DND-41 (cell line): Measurements from ENCODE around the gene ENO3.
A peak's percentile ranks its signal among the peaks of the same experiment; 100 is the strongest.

Source experiments
- ATAC-seq: fragments of 200-7000 bp; cut with Tn5 transposase; 3 replicates; pipeline ENCODE4 v1.9.1; 2021; ENCODE audit warnings: low read depth; ENCODE audit not compliant: insufficient read depth
- DNase-seq: peaks from one replicate; pipeline ENCODE4 v3.0.0-alpha.2; 2020
- H2AFZ ChIP-seq: 2 replicates; pipeline ENCODE4 v1.6.0; 2012; ENCODE audit warnings: low read depth, low read length
- H3K27ac ChIP-seq: 2 replicates; pipeline ENCODE4 v1.5.1; 2012; ENCODE audit warnings: low read length, inconsistent platforms
- H3K27me3 ChIP-seq: fragments of 200-600 bp; sonication (generic); 2 replicates; pipeline ENCODE4 v1.6.0; 2012; ENCODE audit warnings: low read length, mild to moderate bottlenecking, inconsistent platforms; ENCODE audit not compliant: insufficient read depth, poor library complexity
- H3K36me3 ChIP-seq: 2 replicates; pipeline ENCODE4 v1.5.1; 2012; ENCODE audit warnings: low read length, inconsistent platforms; ENCODE audit not compliant: insufficient read depth
- H3K4me1 ChIP-seq: 2 replicates; pipeline ENCODE4 v1.5.1; 2012; ENCODE audit warnings: mild to moderate bottlenecking, low read length; ENCODE audit not compliant: insufficient read depth
- H3K4me2 ChIP-seq: 2 replicates; pipeline ENCODE4 v1.6.0; 2012; ENCODE audit warnings: mild to moderate bottlenecking, moderate library complexity, low read length, inconsistent platforms; ENCODE audit not compliant: insufficient read depth
- H3K4me3 ChIP-seq, 2 experiments: fragments of 200-600 bp in 1 of 2; shearing (Covaris generic) in 1 of 2; 2 replicates each; pipeline ENCODE4 v1.5.1; 2012 to 2016; ENCODE audit warnings: inconsistent platforms in 2 of 2, low read length in 2 of 2, mild to moderate bottlenecking in 2 of 2, low read depth in 1 of 2, moderate library complexity in 1 of 2
- H3K79me2 ChIP-seq: 2 replicates; pipeline ENCODE4 v1.6.0; 2012; ENCODE audit warnings: low read length, inconsistent platforms; ENCODE audit not compliant: insufficient read depth
- H3K9ac ChIP-seq: 2 replicates; pipeline ENCODE4 v1.6.0; 2012; ENCODE audit warnings: low read depth, mild to moderate bottlenecking, inconsistent platforms, low read length, moderate library complexity
- H3K9me3 ChIP-seq: 2 replicates; pipeline ENCODE4 v1.5.1; 2012; ENCODE audit warnings: low read length, moderate library complexity, mild to moderate bottlenecking, inconsistent platforms; ENCODE audit not compliant: insufficient read depth, severe bottlenecking
- H4K20me1 ChIP-seq: 2 replicates; pipeline ENCODE4 v1.6.0; 2012; ENCODE audit warnings: low read length; ENCODE audit not compliant: insufficient read depth
- CTCF ChIP-seq: IDR thresholded peaks from 2 replicates; pipeline ENCODE4 v1.5.1; 2012; ENCODE audit warnings: borderline replicate concordance, low read length, moderate library complexity, mild to moderate bottlenecking; ENCODE audit not compliant: poor library complexity, severe bottlenecking; ENCODE audit errors: extremely low read depth
- EZH2 ChIP-seq: IDR thresholded peaks from 3 replicates; pipeline ENCODE4 v1.6.1; 2012; ENCODE audit warnings: borderline replicate concordance, low read depth, mild to moderate bottlenecking, moderate library complexity, low read length, inconsistent platforms; ENCODE audit not compliant: severe bottlenecking

ENO3 gene

GRCh38 chr17:4980644-4981216, 29.8 kb downstream of the ENO3 start:
- Histone ChIP-seq H3K36me3 (peaks cover 64% of the 10 kb centered on the region), H4K20me1 (no peaks in the 10 kb centered on the region), H3K4me2 (no peak overlapping the region), H2AFZ (no peak overlapping the region; the same call in 1 of the 2 replicates), H3K9me3 (no peaks in the 10 kb centered on the region), H3K4me3 (no peak overlapping the region), H3K27me3 (no peaks in the 10 kb centered on the region), H3K27ac (peak overlapping the region; percentile 3; the same call in 1 of the 2 replicates), H3K9ac (no peak overlapping the region), H3K4me1 (peaks cover 12% of the 10 kb centered on the region), H3K79me2 (peaks cover 3% of the 10 kb centered on the region)
- peak; percentile 82 for ATAC-seq
- DNase-seq: peak; percentile 66
- peak; percentile 84 for TF ChIP-seq CTCF
- no peak for TF ChIP-seq EZH2

- H4K20me1 ChIP-seq: no peaks in the 10 kb centered on the region
- TF ChIP-seq EZH2: no peak
- no peak for TF ChIP-seq CTCF
- no peaks in the 10 kb centered on the region for H3K27me3 ChIP-seq
- no peak overlapping the region for H3K27ac ChIP-seq
- DNase-seq: no peak
- ATAC-seq: no peak
- no peak overlapping the region for H3K9ac ChIP-seq
- H3K4me1 ChIP-seq: peaks cover 26% of the 10 kb centered on the region
- H3K79me2 ChIP-seq: peaks cover 19% of the 10 kb centered on the region
- no peaks in the 10 kb centered on the region for H3K9me3 ChIP-seq
- no peak overlapping the region for H2AFZ ChIP-seq
- H3K4me2 ChIP-seq: no peak overlapping the region
- no peak overlapping the region for H3K4me3 ChIP-seq
- peaks cover 59% of the 10 kb centered on the region for H3K36me3 ChIP-seq
These were observed 31.4 kb downstream of the ENO3 start for GRCh38 chr17:4982305-4982704.

- H3K36me3 ChIP-seq: peaks cover 23% of the 10 kb centered on the region
- no peaks in the 10 kb centered on the region for H3K27me3 ChIP-seq
- no peak for ATAC-seq
- H2AFZ ChIP-seq: peak overlapping the region; percentile 90; the same call in 1 of the 2 replicates
- H3K4me1 ChIP-seq: peaks cover 40% of the 10 kb centered on the region
- peak overlapping the region; percentile 92 for H3K4me2 ChIP-seq
- peak overlapping the region; percentile 95 for H3K9ac ChIP-seq
- TF ChIP-seq CTCF (no peak), EZH2 (no peak)
- peak; percentile 43 for DNase-seq
- H3K27ac ChIP-seq: peak overlapping the region; percentile 75
- peak overlapping the region; percentile 89 for H3K4me3 ChIP-seq
- peaks cover 34% of the 10 kb centered on the region for H3K79me2 ChIP-seq
- no peaks in the 10 kb centered on the region for H4K20me1 ChIP-seq
- H3K9me3 ChIP-seq: no peaks in the 10 kb centered on the region
These were observed 35.5 kb downstream of the ENO3 start for GRCh38 chr17:4986403-4986802.
